Panc1 (cell line): Measurements from ENCODE around the gene B3GALT5. TPM values are rescaled to one million over a fixed set of nuclear protein-coding genes. Genes with fewer than 3 reads are reported as not detected.

Experiments
- ATAC-seq: fragments of 200-7000 bp; cut with Tn5 transposase; 2 replicates; pipeline ENCODE4 v1.9.1; 2020; ENCODE audit warnings: mild to moderate bottlenecking, moderate library complexity
- BruUV-seq: library from RNA; stranded (reverse); fragments of 400-500 nt; replicated peaks from 2 replicates; lab custom pipeline; 2021; lab: Mats Ljungman, UMichigan
- CTCF ChIA-PET: fragments of 300-600 bp; sonication (Branson Sonifier 250); formaldehyde crosslinking; loops from one replicate; lab custom pipeline; 2022; ENCODE audit warnings: antibody characterized with exemption; lab: Charles Lee
- POLR2A ChIA-PET: fragments of 300-600 bp; sonication (Branson Sonifier 250); formaldehyde crosslinking; loops from one replicate; lab custom pipeline; 2022; ENCODE audit warnings: antibody characterized with exemption; lab: Charles Lee
- DNase-seq: peaks from one replicate; pipeline ENCODE4 v3.0.0-alpha.2; 2010; ENCODE audit warnings: low read depth, low spot score
- H3K27ac ChIP-seq: 2 replicates; pipeline ENCODE4 v1.5.1; 2011; ENCODE audit warnings: mild to moderate bottlenecking, low read length, inconsistent platforms
- H3K27me3 ChIP-seq: fragments of 200-500 bp; sonication (Bioruptor generic); 2 replicates; pipeline ENCODE4 v1.6.0; 2014; ENCODE audit warnings: low read length, inconsistent platforms; ENCODE audit not compliant: control insufficient read depth, insufficient read depth
- H3K36me3 ChIP-seq: fragments of 200-500 bp; sonication (Bioruptor generic); 2 replicates; pipeline ENCODE4 v1.5.1; 2014; ENCODE audit warnings: inconsistent platforms, mild to moderate bottlenecking, low read length, moderate library complexity; ENCODE audit not compliant: control insufficient read depth, insufficient read depth
- H3K4me1 ChIP-seq: 2 replicates; pipeline ENCODE4 v1.5.1; 2011; ENCODE audit warnings: inconsistent platforms, mild to moderate bottlenecking, low read length, moderate library complexity; ENCODE audit not compliant: control insufficient read depth, insufficient read depth
- H3K4me3 ChIP-seq, 2 experiments: 2 replicates each; pipeline ENCODE4 v1.5.1; 2011 to 2012; ENCODE audit warnings: low read depth in 2 of 2, low read length in 2 of 2, mild to moderate bottlenecking in 2 of 2, inconsistent platforms in 1 of 2, moderate library complexity in 1 of 2
- H3K9me3 ChIP-seq: fragments of 200-500 bp; sonication (Bioruptor generic); 2 replicates; pipeline ENCODE4 v1.5.1; 2014; ENCODE audit warnings: low read depth, mild to moderate bottlenecking, inconsistent platforms, low read length, moderate library complexity; ENCODE audit not compliant: control insufficient read depth, insufficient read depth
- POLR2AphosphoS5 ChIP-seq: IDR thresholded peaks from 2 replicates; pipeline ENCODE4 v1.6.1; 2012; ENCODE audit warnings: mild to moderate bottlenecking, low read depth, low read length, moderate library complexity
- SIN3A ChIP-seq: IDR thresholded peaks from 2 replicates; pipeline ENCODE4 v1.6.1; 2012; ENCODE audit warnings: low read depth, mild to moderate bottlenecking, low read length, moderate library complexity, borderline replicate concordance; ENCODE audit not compliant: insufficient read depth
- TCF7L2 ChIP-seq: IDR thresholded peaks from 2 replicates; pipeline ENCODE4 v1.6.1; 2011; ENCODE audit warnings: mild to moderate bottlenecking, low read depth, low read length, inconsistent platforms
- in situ Hi-C: cut with HindIII; loops from 2 replicates; pipeline ENCODE4 v1.10.0; 2016; ENCODE audit warnings: low sequenced_read_pairs, low pct_unique_long_range_greater_than_20kb
- intact Hi-C: fragments of 100-400 bp; cut with micrococcal nuclease; formaldehyde crosslinking; loops from one replicate; pipeline ENCODE4 v1.10.0; 2022; ENCODE audit not compliant: unreplicated experiment
- total RNA-seq: library from RNA; stranded (reverse); gene quantifications from one replicate; pipeline ENCODE4 v1.2.1, GENCODE V29; 2021; ENCODE audit not compliant: unreplicated experiment
- TF ChIP-seq, protein P1 (sequence below): fragments of 450-650 bp; IDR thresholded peaks from 2 replicates; pipeline ENCODE4 v1.5.1; 2017; ENCODE audit warnings: mild to moderate bottlenecking
- TF ChIP-seq, protein P2 (sequence below), 2 experiments: IDR thresholded peaks; 2 replicates each; pipeline ENCODE4 v1.6.1; 2011 to 2012; ENCODE audit warnings: low read depth in 2 of 2, control low read depth in 1 of 2, low read length in 1 of 2, mild to moderate bottlenecking in 1 of 2, moderate library complexity in 1 of 2; ENCODE audit not compliant: insufficient read depth in 1 of 2

B3GALT5 gene
- total RNA-seq, 1 experiment from 2014 or later: 0.10 TPM

DNA sequence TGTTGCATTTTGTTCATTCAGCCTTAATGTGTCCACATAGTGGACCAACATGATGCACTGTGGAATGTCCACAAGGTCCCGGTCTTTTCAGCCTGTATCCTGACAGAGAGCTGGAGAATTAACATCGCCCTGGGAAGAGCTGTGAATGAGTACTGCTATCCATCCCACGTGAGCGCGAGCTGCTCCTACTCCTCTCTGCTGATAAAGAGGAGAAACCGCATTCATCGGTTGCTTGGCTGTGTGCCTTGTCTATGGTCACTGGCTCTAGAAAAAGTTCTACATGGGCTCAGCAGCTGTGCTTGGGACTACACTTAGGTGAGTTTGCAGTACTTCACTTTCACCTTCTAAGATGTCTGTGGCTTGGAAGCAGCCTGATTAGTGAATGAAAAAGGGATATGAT lies 101.2 kb downstream of the B3GALT5 start:
- CTCF ChIA-PET: no interaction called here

DNA sequence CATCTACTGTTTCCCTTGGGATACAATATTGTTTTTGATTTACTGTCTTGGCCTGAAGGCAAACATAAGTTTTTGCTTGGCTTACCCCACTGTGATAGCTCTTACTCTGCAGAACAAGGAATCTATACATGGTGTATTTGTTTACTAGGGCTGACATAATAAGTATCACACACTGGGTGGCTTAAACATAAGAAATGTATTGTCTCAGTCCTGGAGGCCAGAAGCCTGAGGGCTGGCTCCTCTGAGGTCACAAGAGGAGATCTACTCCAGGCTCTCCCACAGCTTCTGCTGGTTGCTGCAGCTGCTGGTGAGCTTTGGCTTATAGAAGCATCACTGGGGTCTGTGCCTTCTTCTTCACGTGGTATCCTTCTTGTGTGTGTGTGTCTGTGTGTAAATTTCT lies 101.6 kb downstream of the B3GALT5 start:
- in situ Hi-C loops (no loop called here), intact Hi-C loops (no loop called here)
- POLR2A ChIA-PET: no interaction called here

More for the DNA sequence above, 101.2 kb downstream of the B3GALT5 start:
- Histone ChIP-seq H3K9me3 (no peaks in the 10 kb centered on the region), H3K27me3 (no peaks in the 10 kb centered on the region), H3K27ac (no peak overlapping the region), H3K36me3 (no peaks in the 10 kb centered on the region), H3K4me1 (no peaks in the 10 kb centered on the region), H3K4me3 (no peak overlapping the region)
- TF ChIP-seq, protein P1, sequence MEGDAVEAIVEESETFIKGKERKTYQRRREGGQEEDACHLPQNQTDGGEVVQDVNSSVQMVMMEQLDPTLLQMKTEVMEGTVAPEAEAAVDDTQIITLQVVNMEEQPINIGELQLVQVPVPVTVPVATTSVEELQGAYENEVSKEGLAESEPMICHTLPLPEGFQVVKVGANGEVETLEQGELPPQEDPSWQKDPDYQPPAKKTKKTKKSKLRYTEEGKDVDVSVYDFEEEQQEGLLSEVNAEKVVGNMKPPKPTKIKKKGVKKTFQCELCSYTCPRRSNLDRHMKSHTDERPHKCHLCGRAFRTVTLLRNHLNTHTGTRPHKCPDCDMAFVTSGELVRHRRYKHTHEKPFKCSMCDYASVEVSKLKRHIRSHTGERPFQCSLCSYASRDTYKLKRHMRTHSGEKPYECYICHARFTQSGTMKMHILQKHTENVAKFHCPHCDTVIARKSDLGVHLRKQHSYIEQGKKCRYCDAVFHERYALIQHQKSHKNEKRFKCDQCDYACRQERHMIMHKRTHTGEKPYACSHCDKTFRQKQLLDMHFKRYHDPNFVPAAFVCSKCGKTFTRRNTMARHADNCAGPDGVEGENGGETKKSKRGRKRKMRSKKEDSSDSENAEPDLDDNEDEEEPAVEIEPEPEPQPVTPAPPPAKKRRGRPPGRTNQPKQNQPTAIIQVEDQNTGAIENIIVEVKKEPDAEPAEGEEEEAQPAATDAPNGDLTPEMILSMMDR: no peak
- TF ChIP-seq POLR2AphosphoS5 (no peak), TCF7L2 (no peak), SIN3A (no peak)
- TF ChIP-seq, protein P2, sequence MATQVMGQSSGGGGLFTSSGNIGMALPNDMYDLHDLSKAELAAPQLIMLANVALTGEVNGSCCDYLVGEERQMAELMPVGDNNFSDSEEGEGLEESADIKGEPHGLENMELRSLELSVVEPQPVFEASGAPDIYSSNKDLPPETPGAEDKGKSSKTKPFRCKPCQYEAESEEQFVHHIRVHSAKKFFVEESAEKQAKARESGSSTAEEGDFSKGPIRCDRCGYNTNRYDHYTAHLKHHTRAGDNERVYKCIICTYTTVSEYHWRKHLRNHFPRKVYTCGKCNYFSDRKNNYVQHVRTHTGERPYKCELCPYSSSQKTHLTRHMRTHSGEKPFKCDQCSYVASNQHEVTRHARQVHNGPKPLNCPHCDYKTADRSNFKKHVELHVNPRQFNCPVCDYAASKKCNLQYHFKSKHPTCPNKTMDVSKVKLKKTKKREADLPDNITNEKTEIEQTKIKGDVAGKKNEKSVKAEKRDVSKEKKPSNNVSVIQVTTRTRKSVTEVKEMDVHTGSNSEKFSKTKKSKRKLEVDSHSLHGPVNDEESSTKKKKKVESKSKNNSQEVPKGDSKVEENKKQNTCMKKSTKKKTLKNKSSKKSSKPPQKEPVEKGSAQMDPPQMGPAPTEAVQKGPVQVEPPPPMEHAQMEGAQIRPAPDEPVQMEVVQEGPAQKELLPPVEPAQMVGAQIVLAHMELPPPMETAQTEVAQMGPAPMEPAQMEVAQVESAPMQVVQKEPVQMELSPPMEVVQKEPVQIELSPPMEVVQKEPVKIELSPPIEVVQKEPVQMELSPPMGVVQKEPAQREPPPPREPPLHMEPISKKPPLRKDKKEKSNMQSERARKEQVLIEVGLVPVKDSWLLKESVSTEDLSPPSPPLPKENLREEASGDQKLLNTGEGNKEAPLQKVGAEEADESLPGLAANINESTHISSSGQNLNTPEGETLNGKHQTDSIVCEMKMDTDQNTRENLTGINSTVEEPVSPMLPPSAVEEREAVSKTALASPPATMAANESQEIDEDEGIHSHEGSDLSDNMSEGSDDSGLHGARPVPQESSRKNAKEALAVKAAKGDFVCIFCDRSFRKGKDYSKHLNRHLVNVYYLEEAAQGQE (IDR thresholded peaks at IDR 0.05; ENCODE audit: insufficient read depth in 1 of 2, low read depth in 2 of 2, low read length in 1 of 2): no peak
- no TSS peak for BruUV-seq
- in situ Hi-C loops: no loop called here
- ATAC-seq: no peak
- intact Hi-C loops: no loop called here
- POLR2A ChIA-PET: no interaction called here
- no peak for DNase-seq

More for the DNA sequence above, 101.6 kb downstream of the B3GALT5 start:
- TF ChIP-seq TCF7L2: no peak
- TF ChIP-seq, protein P2 (IDR thresholded peaks at IDR 0.05; ENCODE audit: insufficient read depth in 1 of 2, low read depth in 2 of 2, low read length in 1 of 2): no peak
- TF ChIP-seq, protein P1: no peak
- TF ChIP-seq SIN3A: no peak
- TF ChIP-seq POLR2AphosphoS5: no peak
- Histone ChIP-seq H3K27me3 (no peaks in the 10 kb centered on the region), H3K9me3 (no peaks in the 10 kb centered on the region), H3K4me1 (no peaks in the 10 kb centered on the region), H3K4me3 (no peak overlapping the region), H3K36me3 (no peaks in the 10 kb centered on the region), H3K27ac (no peak overlapping the region)
- CTCF ChIA-PET: no interaction called here
- DNase-seq (no peak), ATAC-seq (no peak)
- no TSS peak for BruUV-seq
